Endometrial microvascular endothelial cells (primary cell): ENCODE results near the gene TET3. TPM values are rescaled to one million over a fixed set of nuclear protein-coding genes. Genes with fewer than 3 reads are reported as not detected.

Source experiments
- in situ Hi-C: cut with HindIII; loops from 2 replicates; pipeline ENCODE4 v1.10.0; 2017; ENCODE audit warnings: low sequenced_read_pairs, low pct_unique_long_range_greater_than_20kb; ENCODE audit errors: inconsistent ontology term
- total RNA-seq: library from RNA; depleted of rRNA; stranded (reverse); fragments of >200 nt; gene quantifications from one replicate; pipeline ENCODE4 v1.2.3, GENCODE V29; 2015; ENCODE audit errors: inconsistent ontology term

Gene TET3
- total RNA-seq, 1 donor from 2014 or later: 3.3 TPM

- in situ Hi-C loops: no loop called here
These were observed 16.0 kb downstream of the TET3 start for GRCh38 chr2:74000666-74001065.

GRCh38 chr2:74001121-74001520 lies 16.4 kb downstream of the TET3 start:
- in situ Hi-C loops: no loop called here

GRCh38 chr2:74001781-74002504 lies 17.2 kb downstream of the TET3 start:
- in situ Hi-C loops: no loop called here

GRCh38 chr2:74002505-74003421 lies 18.1 kb downstream of the TET3 start:
- in situ Hi-C loops: no loop called here

GRCh38 chr2:74003494-74004211 lies 18.9 kb downstream of the TET3 start:
- in situ Hi-C loops: no loop called here

GRCh38 chr2:74004212-74005182 lies 19.8 kb downstream of the TET3 start:
- in situ Hi-C loops: no loop called here

GRCh38 chr2:74005786-74006185 lies 21.1 kb downstream of the TET3 start:
- in situ Hi-C loops: no loop called here

GRCh38 chr2:74006459-74006858 lies 21.7 kb downstream of the TET3 start:
- in situ Hi-C loops: no loop called here

GRCh38 chr2:74007121-74007520 lies 22.4 kb downstream of the TET3 start:
- in situ Hi-C loops: no loop called here

- in situ Hi-C loops: no loop called here
These were observed 23.0 kb downstream of the TET3 start for GRCh38 chr2:74007711-74008110.

- in situ Hi-C loops: no loop called here
These were observed 24.2 kb downstream of the TET3 start for GRCh38 chr2:74008761-74009395.

GRCh38 chr2:74009577-74009976 lies 24.9 kb downstream of the TET3 start:
- in situ Hi-C loops: no loop called here

- in situ Hi-C loops: no loop called here
These were observed 25.4 kb downstream of the TET3 start for GRCh38 chr2:74010087-74010541.

- in situ Hi-C loops: no loop called here
These were observed 26.5 kb downstream of the TET3 start for GRCh38 chr2:74011246-74011645.

- in situ Hi-C loops: no loop called here
These were observed 30.1 kb downstream of the TET3 start for GRCh38 chr2:74014813-74015212.

- in situ Hi-C loops: no loop called here
These were observed 32.5 kb downstream of the TET3 start for GRCh38 chr2:74017223-74017622.

GRCh38 chr2:74019516-74019915 lies 34.8 kb downstream of the TET3 start:
- in situ Hi-C loops: no loop called here
